ENCODE data around the gene MPND.
A peak's percentile ranks its signal among the peaks of the same experiment; 100 is the strongest.

The MPND gene

GRCh38 chr19:4350111-4350510 lies 6.7 kb downstream of the MPND start:
- no peak for DNase-seq

DNA sequence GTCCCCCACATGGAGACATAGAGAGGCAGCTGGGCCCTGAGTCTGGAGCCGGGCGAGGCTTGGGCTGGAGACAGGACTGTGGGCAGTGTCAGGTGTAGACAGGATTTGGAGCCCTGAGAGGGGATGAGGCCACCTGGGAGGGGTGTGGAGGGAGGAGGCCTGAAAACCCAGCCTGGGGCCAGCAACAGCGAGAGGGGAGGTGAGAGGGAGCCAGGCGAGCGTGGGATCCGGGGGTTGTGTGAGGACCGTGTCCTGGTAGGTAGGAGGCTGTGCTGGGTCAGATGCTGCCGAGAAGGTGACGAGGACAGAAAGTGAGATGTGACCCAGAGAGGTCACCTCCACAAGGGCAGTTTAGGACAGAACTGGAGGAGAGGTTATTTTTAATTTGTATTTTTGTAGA lies 7.4 kb downstream of the MPND start:
- DNase-seq: no peak

- DNase-seq: peak; percentile 72
Measured at GRCh38 chr19:4352701-4353121, 9.3 kb downstream of the MPND start.

GRCh38 chr19:4354282-4354681 lies 10.9 kb downstream of the MPND start:
- DNase-seq: no peak

- DNase-seq: no peak
Measured at GRCh38 chr19:4354897-4355296, 11.5 kb downstream of the MPND start.

GRCh38 chr19:4357095-4357797 lies 13.9 kb downstream of the MPND start:
- no peak for DNase-seq

DNA sequence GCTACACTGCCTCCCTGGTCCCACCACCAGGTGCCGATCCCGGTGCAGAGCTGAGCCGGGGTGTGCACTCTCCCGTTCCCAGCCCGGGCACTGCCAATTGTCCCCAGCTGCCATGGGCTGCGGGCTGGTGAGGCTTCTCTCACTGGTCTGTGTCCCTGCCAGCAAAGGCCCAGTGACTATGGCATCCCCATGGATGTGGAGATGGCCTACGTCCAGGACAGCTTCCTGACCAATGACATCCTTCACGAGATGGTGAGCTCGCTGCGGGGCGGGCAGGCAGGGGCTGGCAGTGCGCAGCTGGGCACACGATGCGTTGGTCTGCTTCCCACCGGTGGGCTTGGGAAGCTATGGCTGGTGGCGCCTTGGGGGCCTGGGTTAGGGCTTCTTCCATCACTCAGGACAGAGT lies 14.6 kb downstream of the MPND start:
- no peak for DNase-seq

DNA sequence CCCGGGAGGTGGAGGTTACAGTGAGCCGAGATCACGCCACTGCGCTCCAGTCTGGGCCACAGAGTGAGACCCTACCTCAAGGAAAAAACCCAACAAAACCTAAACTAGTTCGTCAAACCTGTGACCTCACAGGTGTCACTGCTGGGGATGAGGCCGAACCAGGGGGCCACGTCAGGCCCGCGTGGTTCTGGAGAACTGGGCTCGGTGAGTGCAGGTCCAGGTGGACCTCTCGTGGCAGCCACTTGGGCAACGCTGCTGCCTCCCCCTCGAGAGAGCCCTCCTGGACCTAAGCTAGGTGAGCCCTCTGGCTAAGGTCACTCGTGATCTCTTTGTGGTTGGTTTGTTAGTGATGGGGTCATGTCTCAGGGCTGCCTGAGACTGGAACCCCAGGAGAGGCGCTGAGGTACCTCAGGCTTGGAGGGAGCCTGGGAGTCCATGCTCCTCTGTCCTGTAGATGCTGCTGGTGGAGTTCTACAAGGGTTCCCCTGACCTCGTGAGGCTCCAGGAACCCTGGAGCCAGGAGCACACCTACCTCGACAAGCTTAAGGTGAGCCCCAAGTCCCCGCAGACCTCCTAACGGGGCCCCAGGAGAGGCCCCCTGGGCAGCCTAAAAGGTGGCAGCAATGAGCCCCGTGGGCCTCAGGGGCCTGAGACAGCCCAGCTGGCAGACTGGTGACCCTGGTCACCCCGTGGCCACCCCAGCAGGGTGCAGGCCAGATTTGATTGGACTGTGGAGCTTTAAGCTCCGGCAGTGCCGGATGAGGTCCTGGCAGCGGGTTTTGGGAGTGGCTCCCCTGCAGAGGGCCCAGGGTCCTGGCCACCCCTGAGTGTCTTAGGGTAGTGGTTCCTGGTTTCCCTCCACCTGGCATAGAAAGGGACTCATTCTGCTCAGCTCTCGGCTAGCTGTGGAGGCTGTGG lies 15.6 kb downstream of the MPND start:
- no peak for DNase-seq

DNA sequence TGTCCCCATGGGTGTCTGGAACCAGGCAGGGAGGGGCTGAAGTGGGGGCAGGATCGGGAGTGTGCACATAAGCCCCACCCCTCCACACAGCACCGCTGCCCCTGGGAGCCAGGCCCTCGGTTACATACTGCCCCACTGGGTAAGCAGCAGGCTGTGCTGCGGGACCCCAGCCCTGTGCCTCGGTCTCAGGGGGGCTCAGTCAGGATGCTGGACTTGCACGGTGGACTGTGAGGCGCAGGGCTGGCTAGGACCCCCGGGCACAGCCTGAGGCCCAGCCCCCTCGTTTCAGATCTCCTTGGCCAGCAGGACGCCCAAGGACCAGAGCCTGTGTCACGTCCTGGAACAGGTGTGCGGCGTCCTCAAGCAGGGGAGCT lies 16.3 kb downstream of the MPND start:
- no peak for DNase-seq

GRCh38 chr19:4360081-4360569 lies 16.8 kb downstream of the MPND start:
- DNase-seq: no peak

DNA sequence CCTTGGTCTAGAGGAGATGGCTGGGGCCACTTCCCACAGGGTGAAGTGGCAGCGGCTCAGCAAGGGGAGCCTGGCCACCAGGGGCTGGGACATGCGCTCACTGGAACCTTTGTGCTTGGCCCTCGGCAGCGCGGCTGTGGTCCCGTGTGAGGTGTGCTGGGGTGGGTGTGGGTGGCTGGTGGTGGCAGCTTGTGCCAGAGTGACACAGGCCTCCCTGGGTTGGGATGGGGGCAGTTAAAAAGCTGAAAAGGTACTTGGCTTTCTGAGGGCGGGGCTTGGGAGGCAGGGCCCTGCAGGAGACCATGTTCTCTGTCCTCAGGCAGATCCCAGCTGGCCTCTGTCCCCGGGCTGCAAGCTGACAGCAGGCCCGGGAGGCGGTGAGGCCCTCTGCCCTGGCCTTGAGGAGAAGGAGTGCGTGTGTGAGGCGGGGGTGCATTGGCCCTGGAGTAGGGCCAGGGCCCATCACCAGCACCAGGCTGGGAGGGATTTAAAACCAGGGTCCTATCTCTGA lies 17.3 kb downstream of the MPND start:
- no peak for DNase-seq

DNA sequence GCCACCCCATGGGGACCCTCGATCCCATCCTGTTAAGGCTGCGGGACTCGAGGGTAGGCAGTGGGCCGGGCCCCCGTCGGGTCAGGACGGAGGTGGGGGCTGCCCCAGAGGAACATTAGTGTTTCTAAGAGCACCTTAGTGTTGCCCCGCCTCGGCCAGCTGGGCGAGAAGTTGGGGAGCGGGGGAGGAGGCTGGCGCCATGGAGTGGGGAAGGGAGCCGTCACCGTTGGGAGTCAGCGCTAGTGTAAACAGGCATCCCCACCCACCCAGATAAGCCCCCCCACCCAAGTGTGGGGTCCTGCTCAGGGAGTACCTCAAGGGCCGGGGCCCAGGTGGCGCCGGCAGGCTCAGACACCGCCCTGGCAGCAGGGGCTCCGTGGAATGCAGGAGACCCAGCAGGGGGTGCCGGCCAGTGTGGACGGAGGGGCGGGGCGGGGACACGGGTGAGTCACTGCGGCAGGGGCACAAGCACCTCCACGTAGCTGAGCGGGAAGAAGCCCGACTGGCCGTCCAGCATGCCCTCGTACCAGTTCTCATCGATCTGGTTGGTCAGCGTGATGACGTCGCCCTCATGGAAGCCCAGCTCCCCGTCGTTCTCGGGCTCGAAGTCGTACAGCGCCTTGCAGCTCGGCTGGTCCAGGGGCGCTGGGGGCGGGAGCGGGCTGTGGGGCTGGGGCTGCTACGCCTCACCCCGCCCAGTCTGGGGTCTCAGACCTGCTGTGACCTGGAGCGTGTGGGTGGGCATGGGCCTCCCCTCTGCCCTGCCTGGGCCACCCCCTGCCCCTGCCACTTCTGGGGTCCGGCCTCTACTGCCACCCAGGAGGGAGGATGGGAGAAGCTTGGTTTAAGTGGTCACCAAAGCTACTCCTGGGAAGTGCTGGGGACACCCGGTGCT lies 18.0 kb downstream of the MPND start:
- no peak for DNase-seq

GRCh38 chr19:4362101-4362828 lies 18.9 kb downstream of the MPND start:
- no peak for DNase-seq

DNA sequence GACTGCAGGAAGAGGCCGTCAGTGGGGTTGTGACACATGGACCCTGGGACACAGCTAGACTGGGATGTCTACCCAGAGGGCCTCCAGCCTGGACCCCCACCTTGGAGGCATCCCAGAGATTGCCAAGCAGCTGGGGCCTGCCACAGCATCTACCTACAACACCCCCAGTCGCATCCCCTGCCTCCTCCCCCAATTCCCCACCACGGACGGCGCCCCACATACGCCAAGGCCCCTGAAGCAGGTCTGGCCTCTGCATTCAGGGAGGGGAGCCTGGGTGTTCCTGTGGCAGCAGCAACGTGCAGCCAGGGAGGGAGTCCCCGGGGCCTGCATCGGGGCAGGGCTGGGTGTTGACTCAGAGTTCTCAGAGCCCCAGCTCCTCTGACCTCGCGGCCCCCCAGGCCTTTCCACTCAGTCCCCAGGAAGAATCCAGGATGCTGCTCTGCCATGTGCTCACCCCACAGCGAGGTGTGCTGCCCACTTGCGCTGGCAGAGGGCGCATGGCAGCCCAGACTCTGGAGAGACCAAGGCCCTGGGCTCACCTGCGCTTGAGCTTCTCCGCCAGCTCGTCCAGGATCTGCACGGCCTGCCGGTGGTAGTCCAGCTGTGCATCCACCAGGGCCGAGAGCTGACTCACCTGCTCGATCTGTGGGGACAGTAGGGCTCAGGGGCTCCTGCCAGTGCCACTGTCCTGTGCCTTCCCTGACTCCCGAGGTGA lies 19.6 kb downstream of the MPND start:
- DNase-seq: no peak

- DNase-seq: no peak
Measured at GRCh38 chr19:4363571-4364304, 20.4 kb downstream of the MPND start.

GRCh38 chr19:4365341-4365740 lies 22.0 kb downstream of the MPND start:
- no peak for DNase-seq

DNA sequence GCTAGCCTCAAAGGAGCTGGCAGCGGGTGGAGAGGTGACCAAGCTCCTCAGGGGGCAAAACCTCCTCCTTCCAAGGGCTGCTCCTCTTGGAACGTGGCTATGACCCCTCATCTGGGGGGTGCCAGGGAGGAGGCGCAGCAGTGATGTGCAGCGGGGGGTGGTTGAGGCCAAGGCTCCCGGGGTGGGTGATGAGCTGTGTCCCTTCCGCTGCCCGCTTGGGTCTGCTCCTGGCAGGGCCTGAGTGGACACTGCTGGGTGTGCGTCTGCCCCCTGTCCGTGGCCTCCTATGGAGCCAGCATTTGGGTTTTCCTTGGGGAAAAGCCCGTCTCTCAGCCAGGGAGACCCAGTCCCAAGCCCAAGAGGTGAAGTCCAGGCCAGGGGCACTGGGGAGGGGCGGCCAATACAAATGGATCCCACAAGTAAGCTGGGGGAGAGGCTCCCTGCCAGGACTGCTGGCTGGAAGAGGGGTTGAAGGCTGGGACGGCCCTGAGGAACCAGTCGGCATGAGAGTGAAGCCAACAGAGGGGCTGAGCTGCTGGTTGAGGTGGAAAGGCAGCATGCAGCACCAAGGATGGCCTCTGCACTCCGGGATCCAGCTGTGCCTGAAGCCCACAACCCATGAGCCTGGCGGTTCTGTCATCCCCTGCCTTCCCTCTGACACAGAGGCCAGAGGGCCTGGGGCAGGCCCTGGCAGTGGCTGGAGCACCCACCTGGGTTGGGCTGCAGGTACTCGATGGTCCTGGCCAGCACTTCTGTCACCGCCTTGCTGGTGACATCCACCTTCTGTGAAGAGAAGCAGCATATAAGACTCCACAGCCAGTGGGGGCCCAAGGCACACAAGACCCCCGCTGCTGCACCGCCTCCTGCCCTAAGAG lies 22.7 kb downstream of the MPND start:
- DNase-seq: no peak

- no peak for DNase-seq
Measured at GRCh38 chr19:4366666-4367335, 23.4 kb downstream of the MPND start.

- DNase-seq: no peak
Measured at GRCh38 chr19:4367336-4367723, 24.0 kb downstream of the MPND start.
